ENCODE results near the gene RUNX1. TPM values are rescaled to one million over a fixed set of nuclear protein-coding genes. Genes with fewer than 3 reads are reported as not detected.

RUNX1 gene
- total RNA-seq, 2 donors from 2014 or later, result 23.0 to 25.8 TPM

DNA sequence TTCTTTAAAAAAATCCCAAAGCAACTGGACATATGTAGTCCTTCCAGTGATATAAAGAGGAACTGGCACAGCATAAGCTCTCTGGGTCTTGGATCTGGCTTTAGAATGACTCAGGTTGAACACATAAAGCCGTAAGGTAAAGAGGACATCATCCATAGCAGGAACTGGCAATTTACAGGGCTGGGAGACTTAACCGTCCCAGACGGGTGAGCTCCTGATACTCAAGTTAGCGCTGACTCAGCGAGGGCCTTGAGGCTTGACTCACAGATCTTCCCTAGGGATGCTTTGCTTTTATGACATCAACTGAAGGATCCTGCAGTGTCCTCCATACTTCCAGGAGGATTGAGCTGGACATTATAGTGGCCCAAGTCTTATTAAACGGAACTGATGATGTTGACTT lies 226.2 kb downstream of the RUNX1 start:
- Histone ChIP-seq H3K27ac (no peak overlapping the region), H3K4me1 (replicated peaks) (no peaks in the 10 kb centered on the region), H3K4me3 (no peak overlapping the region), H3K36me3 (no peaks in the 10 kb centered on the region), H3K9me3 (no peaks in the 10 kb centered on the region), H3K27me3 (replicated peaks; ENCODE audit: insufficient read depth) (no peaks in the 10 kb centered on the region)
- no peak for DNase-seq (ENCODE audit: low spot score)
- 89% methylated on average over 6 of the region's 6 CpGs for WGBS
- intact Hi-C loops (cut with DNase I), result loop anchor here (2.0 kb wide), 1 partner anchor 26 kb away; no protein-coding TSS in a partner anchor
- no peak for TF ChIP-seq POLR2AphosphoS5 (IDR thresholded peaks at IDR 0.05)
- TF ChIP-seq, protein P1, sequence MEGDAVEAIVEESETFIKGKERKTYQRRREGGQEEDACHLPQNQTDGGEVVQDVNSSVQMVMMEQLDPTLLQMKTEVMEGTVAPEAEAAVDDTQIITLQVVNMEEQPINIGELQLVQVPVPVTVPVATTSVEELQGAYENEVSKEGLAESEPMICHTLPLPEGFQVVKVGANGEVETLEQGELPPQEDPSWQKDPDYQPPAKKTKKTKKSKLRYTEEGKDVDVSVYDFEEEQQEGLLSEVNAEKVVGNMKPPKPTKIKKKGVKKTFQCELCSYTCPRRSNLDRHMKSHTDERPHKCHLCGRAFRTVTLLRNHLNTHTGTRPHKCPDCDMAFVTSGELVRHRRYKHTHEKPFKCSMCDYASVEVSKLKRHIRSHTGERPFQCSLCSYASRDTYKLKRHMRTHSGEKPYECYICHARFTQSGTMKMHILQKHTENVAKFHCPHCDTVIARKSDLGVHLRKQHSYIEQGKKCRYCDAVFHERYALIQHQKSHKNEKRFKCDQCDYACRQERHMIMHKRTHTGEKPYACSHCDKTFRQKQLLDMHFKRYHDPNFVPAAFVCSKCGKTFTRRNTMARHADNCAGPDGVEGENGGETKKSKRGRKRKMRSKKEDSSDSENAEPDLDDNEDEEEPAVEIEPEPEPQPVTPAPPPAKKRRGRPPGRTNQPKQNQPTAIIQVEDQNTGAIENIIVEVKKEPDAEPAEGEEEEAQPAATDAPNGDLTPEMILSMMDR (IDR thresholded peaks at IDR 0.05), result no peak
- TF ChIP-seq POLR2A (IDR thresholded peaks at IDR 0.05), result no peak

DNA sequence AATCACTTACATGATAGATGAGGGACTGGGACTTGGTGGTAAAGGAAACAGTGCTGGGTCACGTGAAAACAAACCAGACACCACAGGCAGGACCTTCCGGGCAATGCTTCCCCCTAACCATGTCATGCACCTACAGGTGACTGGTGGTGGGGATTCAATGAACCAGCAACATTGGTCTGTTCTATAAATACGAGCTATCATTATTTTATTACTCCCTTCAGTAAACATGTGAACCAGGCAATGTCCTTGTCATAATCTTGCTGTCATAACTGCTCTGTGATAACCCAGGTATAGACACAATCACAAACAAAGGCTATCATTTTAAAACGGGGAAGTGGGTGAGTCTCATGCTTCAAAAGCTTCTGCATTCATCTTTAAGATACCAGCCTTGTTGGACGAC lies 226.9 kb downstream of the RUNX1 start:
- intact Hi-C loops (cut with DNase I), result loop anchor here (2.0 kb wide), 1 partner anchor 27 kb away; no protein-coding TSS in a partner anchor
- Histone ChIP-seq H3K36me3 (no peaks in the 10 kb centered on the region), H3K27ac (no peak overlapping the region), H3K9me3 (no peaks in the 10 kb centered on the region), H3K4me1 (replicated peaks) (no peaks in the 10 kb centered on the region), H3K4me3 (no peak overlapping the region), H3K27me3 (replicated peaks; ENCODE audit: insufficient read depth) (no peaks in the 10 kb centered on the region)
- TF ChIP-seq, protein P1 (IDR thresholded peaks at IDR 0.05), result no peak
- TF ChIP-seq POLR2AphosphoS5 (IDR thresholded peaks at IDR 0.05) (no peak), POLR2A (IDR thresholded peaks at IDR 0.05) (no peak)
- no peak for DNase-seq (ENCODE audit: low spot score)
- 75% methylated on average over 5 of the region's 5 CpGs for WGBS

- TF ChIP-seq POLR2AphosphoS5 (IDR thresholded peaks at IDR 0.05), result no peak
- no peak for TF ChIP-seq POLR2A (IDR thresholded peaks at IDR 0.05)
- TF ChIP-seq, protein P1 (IDR thresholded peaks at IDR 0.05), result no peak
Observed at GRCh38 chr21:34821717-34822116, 227.4 kb downstream of the RUNX1 start.

GRCh38 chr21:34820051-34820450 lies 229.1 kb downstream of the RUNX1 start:
- 82% methylated on average over 9 of the region's 9 CpGs for WGBS
- Histone ChIP-seq H3K36me3 (no peaks in the 10 kb centered on the region), H3K9me3 (no peaks in the 10 kb centered on the region), H3K27me3 (replicated peaks; ENCODE audit: insufficient read depth) (no peaks in the 10 kb centered on the region), H3K4me1 (replicated peaks) (no peaks in the 10 kb centered on the region), H3K27ac (peak overlapping the region in 1 of 2 donors; percentile 24), H3K4me3 (no peak overlapping the region)
- no peak for TF ChIP-seq POLR2AphosphoS5 (IDR thresholded peaks at IDR 0.05)
- TF ChIP-seq, protein P1 (IDR thresholded peaks at IDR 0.05), result no peak
- TF ChIP-seq POLR2A (IDR thresholded peaks at IDR 0.05), result no peak
- no peak for DNase-seq (ENCODE audit: low spot score)
- intact Hi-C loops (cut with DNase I), result no loop called here

More at GRCh38 chr21:34821717-34822116, 227.4 kb downstream of the RUNX1 start:
- no peak overlapping the region for H3K27ac ChIP-seq
- no peaks in the 10 kb centered on the region for H3K4me1 ChIP-seq (replicated peaks)
- H3K27me3 ChIP-seq (replicated peaks; ENCODE audit: insufficient read depth), result no peaks in the 10 kb centered on the region
- WGBS, result 94% methylated on average over 7 of the region's 7 CpGs
- H3K4me3 ChIP-seq, result no peak overlapping the region
- DNase-seq (ENCODE audit: low spot score), result no peak
- no peaks in the 10 kb centered on the region for H3K36me3 ChIP-seq
- intact Hi-C loops (cut with DNase I), result loop anchor here (2.0 kb wide), 1 partner anchor 27 kb away; no protein-coding TSS in a partner anchor
- H3K9me3 ChIP-seq, result no peaks in the 10 kb centered on the region

DNA sequence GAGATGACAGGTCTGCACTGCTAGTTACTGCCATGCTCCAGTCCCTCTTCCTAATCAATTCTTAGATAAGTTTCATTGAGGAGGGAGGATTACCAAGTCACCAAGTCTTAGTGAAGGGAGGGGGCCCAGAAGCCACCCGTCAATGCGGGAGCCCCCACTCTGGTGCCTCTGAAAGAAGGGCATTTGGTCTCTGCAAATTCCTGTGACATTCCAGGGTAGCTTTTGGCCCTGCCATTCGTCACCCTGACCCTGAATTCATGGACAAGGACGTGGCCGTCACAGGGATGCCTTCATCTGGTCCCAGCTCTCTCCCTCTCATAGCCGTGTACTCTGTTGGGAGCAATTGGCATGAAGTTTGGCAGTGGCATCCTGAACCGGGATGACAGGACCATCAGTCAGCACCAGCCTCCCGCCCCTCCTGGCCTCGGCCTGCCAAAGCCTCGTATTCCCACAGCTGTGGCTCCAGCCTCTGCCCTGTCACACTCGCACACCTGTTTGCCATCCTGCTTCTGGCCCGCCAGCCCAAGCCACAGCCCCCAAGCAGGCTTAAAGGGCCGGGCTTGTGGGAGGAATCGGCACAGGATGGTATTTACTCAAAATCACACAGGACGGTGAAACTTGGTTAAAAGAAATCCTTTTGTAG lies 229.6 kb downstream of the RUNX1 start:
- DNase-seq (ENCODE audit: low spot score), result no peak
- Histone ChIP-seq H3K4me3 (no peak overlapping the region), H3K4me1 (replicated peaks) (no peaks in the 10 kb centered on the region), H3K27me3 (replicated peaks; ENCODE audit: insufficient read depth) (no peaks in the 10 kb centered on the region), H3K27ac (peak overlapping the region in 1 of 2 donors; percentile 24), H3K36me3 (no peaks in the 10 kb centered on the region), H3K9me3 (no peaks in the 10 kb centered on the region)
- 65% methylated on average over 15 of the region's 15 CpGs for WGBS
- intact Hi-C loops (cut with DNase I), result no loop called here
- TF ChIP-seq POLR2A (IDR thresholded peaks at IDR 0.05) (no peak), POLR2AphosphoS5 (IDR thresholded peaks at IDR 0.05) (no peak)
- TF ChIP-seq, protein P1 (IDR thresholded peaks at IDR 0.05), result no peak
